Osteocyte (in vitro differentiated cells): ENCODE data around the gene ANP32A. TPM values are rescaled to one million over a fixed set of nuclear protein-coding genes. Genes with fewer than 3 reads are reported as not detected.
"Not testable (repeated sequence)": the region's sequence is repeated elsewhere in the genome, so short reads cannot be mapped to it uniquely, and the experiment has no call there.

Experiments
- DNase-seq: peaks from one replicate; pipeline ENCODE4 v3.0.0; 2021; ENCODE audit warnings: mixed read lengths; ENCODE audit not compliant: unreplicated experiment; ENCODE audit errors: extremely low spot score
- H3K27ac Mint-ChIP-seq: one replicate; pipeline ENCODE4 v1.8.0; 2021; ENCODE audit warnings: mild to moderate bottlenecking, mixed read lengths; ENCODE audit not compliant: unreplicated experiment
- H3K27me3 Mint-ChIP-seq: one replicate; pipeline ENCODE4 v1.8.0; 2021; ENCODE audit warnings: mixed read lengths; ENCODE audit not compliant: unreplicated experiment
- H3K36me3 Mint-ChIP-seq: one replicate; pipeline ENCODE4 v1.8.0; 2021; ENCODE audit warnings: mixed read lengths; ENCODE audit not compliant: unreplicated experiment
- H3K4me1 Mint-ChIP-seq: one replicate; pipeline ENCODE4 v1.8.0; 2021; ENCODE audit warnings: mixed read lengths; ENCODE audit not compliant: unreplicated experiment
- H3K4me3 Mint-ChIP-seq: one replicate; pipeline ENCODE4 v1.8.0; 2021; ENCODE audit warnings: mild to moderate bottlenecking, moderate library complexity, mixed read lengths; ENCODE audit not compliant: unreplicated experiment
- H3K9me3 Mint-ChIP-seq: one replicate; pipeline ENCODE4 v1.8.0; 2021; ENCODE audit warnings: mixed read lengths; ENCODE audit not compliant: unreplicated experiment
- CTCF ChIP-seq: fragments of 200-600 bp; sonication (generic); IDR thresholded peaks from 2 replicates; pipeline ENCODE4 v1.5.0; 2021; ENCODE audit warnings: antibody characterized with exemption, mild to moderate bottlenecking, moderate library complexity
- long read RNA-seq: library from polyadenylated mRNA; unstranded; transcript quantifications from one replicate; pipeline ENCODE4 v2.0.0, GENCODE V29; 2021
- total RNA-seq: library from RNA; stranded (reverse); gene quantifications from 2 replicates; pipeline ENCODE4 v1.2.1, GENCODE V29; 2021

The ANP32A gene
- 155 and 159 TPM in 2 replicates for total RNA-seq
- long read RNA-seq, transcript ANP32A-203 (7 exons, 2,440 nt) = major isoform, 9 of 18 reads
- long read RNA-seq, partial matches to known transcripts = 0 of 18 reads
- long read RNA-seq, other reads (novel, unspliced or antisense) = 7 of 18 reads

GRCh38 chr15:68820295-68821189 is at the start of gene ANP32A:
ANP32A (minus strand) TSS chr15:68820895; CDS start chr15:68820751, 144 bp downstream.
- H3K27me3 Mint-ChIP-seq = no peaks in the 10 kb centered on the region
- peak; percentile 99 for DNase-seq
- peaks cover 32% of the 10 kb centered on the region for H3K4me1 Mint-ChIP-seq
- no peaks in the 10 kb centered on the region for H3K9me3 Mint-ChIP-seq
- no peak for TF ChIP-seq CTCF
- H3K27ac Mint-ChIP-seq = peak within 1 kb of the TSS; percentile 98
- no peaks in the 10 kb centered on the region for H3K36me3 Mint-ChIP-seq
- H3K4me3 Mint-ChIP-seq = peak within 1 kb of the TSS; percentile 100

- no peak for DNase-seq
- no peak for TF ChIP-seq CTCF
- no peaks in the 10 kb centered on the region for H3K36me3 Mint-ChIP-seq
- peaks cover 7% of the 10 kb centered on the region for H3K9me3 Mint-ChIP-seq
- no peak overlapping the region for H3K4me3 Mint-ChIP-seq
- H3K27me3 Mint-ChIP-seq = peaks cover 20% of the 10 kb centered on the region
- no peak overlapping the region for H3K27ac Mint-ChIP-seq
- no peaks in the 10 kb centered on the region for H3K4me1 Mint-ChIP-seq
These were observed 47.6 kb upstream of the ANP32A start for GRCh38 chr15:68868296-68868695.

GRCh38 chr15:68862415-68862814 is 41.7 kb upstream of the ANP32A start:
- DNase-seq = no peak
- Mint-ChIP-seq H3K4me1 (peaks cover 9% of the 10 kb centered on the region), H3K27me3 (no peaks in the 10 kb centered on the region), H3K27ac (no peak overlapping the region), H3K4me3 (no peak overlapping the region), H3K9me3 (peaks cover 8% of the 10 kb centered on the region), H3K36me3 (peaks cover 4% of the 10 kb centered on the region)
- no peak for TF ChIP-seq CTCF

DNA sequence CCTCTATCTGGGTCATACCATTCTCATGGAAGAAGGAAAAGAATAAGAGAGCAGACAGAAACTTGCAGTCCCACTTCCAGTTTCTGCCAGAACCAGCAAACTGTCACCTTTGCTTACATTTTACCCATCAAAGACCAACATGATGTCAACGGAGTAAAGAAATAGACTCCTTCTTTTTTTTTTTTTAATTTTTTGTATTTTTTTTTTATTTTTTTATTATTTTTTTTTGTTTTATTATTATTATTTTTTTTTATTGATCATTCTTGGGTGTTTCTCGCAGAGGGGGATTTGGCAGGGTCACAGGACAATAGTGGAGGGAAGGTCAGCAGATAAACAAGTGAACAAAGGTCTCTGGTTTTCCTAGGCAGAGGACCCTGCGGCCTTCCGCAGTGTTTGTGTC is 38.0 kb upstream of the ANP32A start:
- not testable (repeated sequence) for H3K27ac Mint-ChIP-seq, H3K36me3 Mint-ChIP-seq, DNase-seq, H3K4me1 Mint-ChIP-seq, H3K4me3 Mint-ChIP-seq
- peaks cover 26% of the 10 kb centered on the region for H3K27me3 Mint-ChIP-seq
- H3K9me3 Mint-ChIP-seq = peaks cover 22% of the 10 kb centered on the region

DNA sequence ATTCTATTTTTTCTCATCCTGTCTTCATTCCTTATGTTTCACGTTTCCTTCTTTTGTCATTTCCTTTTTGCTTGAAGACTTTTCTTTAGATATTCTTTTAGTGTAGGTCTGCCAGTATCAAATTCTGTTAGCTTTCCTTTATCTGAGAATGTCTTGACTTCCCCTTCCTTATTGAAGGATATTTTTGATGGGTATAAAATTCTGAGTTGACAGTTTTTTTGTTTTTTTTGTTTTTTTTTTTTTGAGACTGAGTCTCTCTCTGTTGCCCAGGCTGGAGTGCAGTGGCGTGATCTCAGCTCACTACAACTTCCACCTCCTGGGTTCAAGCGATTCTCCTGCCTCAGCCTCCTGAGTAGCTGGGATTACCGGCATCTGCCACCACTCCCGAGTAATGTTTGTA is 36.7 kb upstream of the ANP32A start:
- Mint-ChIP-seq H3K27me3 (peaks cover 36% of the 10 kb centered on the region), H3K9me3 (peaks cover 22% of the 10 kb centered on the region)
- not testable (repeated sequence) for H3K27ac Mint-ChIP-seq, DNase-seq, H3K36me3 Mint-ChIP-seq, H3K4me1 Mint-ChIP-seq, H3K4me3 Mint-ChIP-seq

- H3K4me1 Mint-ChIP-seq = no peaks in the 10 kb centered on the region
- no peak overlapping the region for H3K27ac Mint-ChIP-seq
- peaks cover 59% of the 10 kb centered on the region for H3K27me3 Mint-ChIP-seq
- H3K4me3 Mint-ChIP-seq = no peak overlapping the region
- H3K9me3 Mint-ChIP-seq = peaks cover 21% of the 10 kb centered on the region
- no peak for DNase-seq
- H3K36me3 Mint-ChIP-seq = no peaks in the 10 kb centered on the region
- no peak for TF ChIP-seq CTCF
These were observed 31.8 kb upstream of the ANP32A start for GRCh38 chr15:68852461-68852860.
